K562 treated with DMSO at 1 percent for 12 hours (cell line): ENCODE results near the gene XPA. TPM values are rescaled to one million over a fixed set of nuclear protein-coding genes. Genes with fewer than 3 reads are reported as not detected.

Source experiments
- total RNA-seq: library from RNA; unstranded; fragments of 300-600 nt; gene quantifications from 2 replicates; pipeline ENCODE4 v1.2.3, GENCODE V29; 2022; ENCODE audit not compliant: insufficient read depth

Gene XPA
- total RNA-seq = 7.6 and 20.4 TPM in 2 replicates

GRCh38 chr9:97696803-97697601, at the start of gene XPA:
Gene XPA, minus strand, starts transcription at chr9:97697340. Its CDS starts 48 bp downstream, at chr9:97697292.

GRCh38 chr9:97632985-97633858, 63.9 kb downstream of the XPA start, which contains the start of the genes NCBP1 and TSTD2:
Gene NCBP1, plus strand, starts transcription at chr9:97633821. Its CDS starts 61 bp downstream, at chr9:97633882.
Gene TSTD2, minus strand, starts transcription at chr9:97633368. Its CDS starts 5,806 bp downstream, at chr9:97627562.

Other genes with a start within 250 kb of the XPA start
- gene TMOD1, start 195.7 kb downstream of the XPA start, total RNA-seq = 9.8 and 22.2 TPM in 2 replicates
- gene TSTD2, start 64.0 kb downstream of the XPA start, total RNA-seq = 4.0 and 18.9 TPM in 2 replicates
- 10.9 and 27.7 TPM in 2 replicates for gene NCBP1, start 63.5 kb downstream of the XPA start, total RNA-seq
- gene FOXE1, start 155.9 kb upstream of the XPA start, total RNA-seq = not detected in 2 replicates
- gene TRMO, start 225.2 kb upstream of the XPA start, total RNA-seq = 6.8 and 9.2 TPM in 2 replicates
- gene HEMGN, start 240.8 kb upstream of the XPA start, total RNA-seq = 5.8 and 9.7 TPM in 2 replicates